ENCODE measurements around the gene TRPC4AP.
A peak's percentile ranks its signal among the peaks of the same experiment; 100 is the strongest.

The TRPC4AP gene

DNA sequence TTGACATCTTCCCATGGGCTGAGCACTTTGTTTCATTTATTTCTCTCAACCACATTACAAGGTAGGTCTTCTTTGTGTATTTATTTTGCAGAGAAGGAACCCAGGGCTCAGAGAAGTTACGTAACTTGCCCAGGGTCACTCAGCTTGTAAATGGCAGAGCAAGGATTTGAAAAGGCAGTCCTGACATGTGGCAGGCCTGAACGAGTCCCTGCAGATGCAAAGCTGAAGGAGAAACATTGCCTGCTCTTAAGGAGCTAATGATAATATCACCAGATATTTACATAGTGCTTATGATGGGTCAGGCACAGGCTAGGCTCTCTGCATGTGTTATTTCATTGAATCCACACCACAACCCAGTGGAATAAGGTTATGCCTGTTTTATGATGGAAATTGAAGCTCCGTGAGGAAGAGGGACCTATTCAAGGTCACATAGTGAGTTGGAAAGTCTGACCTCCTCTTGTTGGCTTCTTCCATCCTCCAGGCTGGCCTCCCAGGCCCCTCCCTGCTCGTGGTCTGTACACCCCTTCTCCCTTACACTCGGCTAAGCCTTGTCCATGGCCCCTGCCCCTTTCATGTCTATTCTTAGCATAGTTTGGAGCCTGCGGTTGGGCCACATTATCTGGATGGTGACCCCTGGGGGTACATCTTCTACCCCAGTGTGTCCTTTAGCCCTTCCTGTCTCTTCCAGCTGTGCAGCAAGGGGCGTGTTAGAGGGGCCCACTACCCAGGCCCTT, 124.4 kb downstream of the TRPC4AP start:
- DNase-seq (ENCODE audit: low read depth, low spot score) = no peak

GRCh38 chr20:34967421-34967820, 125.2 kb downstream of the TRPC4AP start:
- DNase-seq (ENCODE audit: low read depth, low spot score) = no peak

DNA sequence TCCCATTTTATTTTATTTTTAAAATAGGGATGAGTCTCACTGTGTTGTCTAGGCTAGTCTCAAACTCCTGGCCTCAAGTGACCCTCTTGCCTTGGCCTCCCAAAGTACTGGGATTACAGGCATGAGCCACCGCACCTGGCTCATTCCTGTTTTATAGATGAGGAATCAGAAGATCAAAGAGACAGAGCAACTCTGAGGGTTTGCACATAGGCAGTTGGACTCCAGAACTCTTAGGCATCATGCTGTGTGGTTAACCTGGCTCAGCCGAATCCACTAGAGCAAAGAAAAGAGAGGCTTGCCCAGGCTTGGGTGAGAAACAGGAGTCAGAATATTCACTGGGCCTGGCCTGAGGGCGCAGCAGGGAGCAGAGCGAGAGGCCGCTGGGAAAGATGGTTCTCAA, 127.6 kb downstream of the TRPC4AP start:
- DNase-seq (ENCODE audit: low read depth, low spot score) = peak; percentile 47

DNA sequence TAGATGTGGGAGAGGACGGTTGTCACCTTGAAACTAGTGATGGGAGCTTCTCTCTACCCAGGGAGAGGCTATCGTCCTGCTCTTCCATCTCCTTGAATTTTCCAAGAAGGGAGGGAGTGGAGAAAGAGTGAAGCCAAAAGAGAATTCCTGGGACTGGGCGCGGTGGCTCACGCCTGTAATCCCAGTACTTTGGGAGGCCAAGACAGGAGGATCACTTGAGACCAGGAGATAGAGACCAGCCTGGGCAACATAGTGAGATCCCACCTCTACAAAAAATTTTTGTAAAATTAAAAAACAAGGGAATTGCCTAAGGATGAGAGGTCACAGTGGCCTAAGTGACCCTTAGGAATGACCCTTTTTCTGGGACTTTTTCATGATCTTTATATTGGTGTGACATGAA, 128.1 kb downstream of the TRPC4AP start:
- no peak for DNase-seq (ENCODE audit: low read depth, low spot score)

DNA sequence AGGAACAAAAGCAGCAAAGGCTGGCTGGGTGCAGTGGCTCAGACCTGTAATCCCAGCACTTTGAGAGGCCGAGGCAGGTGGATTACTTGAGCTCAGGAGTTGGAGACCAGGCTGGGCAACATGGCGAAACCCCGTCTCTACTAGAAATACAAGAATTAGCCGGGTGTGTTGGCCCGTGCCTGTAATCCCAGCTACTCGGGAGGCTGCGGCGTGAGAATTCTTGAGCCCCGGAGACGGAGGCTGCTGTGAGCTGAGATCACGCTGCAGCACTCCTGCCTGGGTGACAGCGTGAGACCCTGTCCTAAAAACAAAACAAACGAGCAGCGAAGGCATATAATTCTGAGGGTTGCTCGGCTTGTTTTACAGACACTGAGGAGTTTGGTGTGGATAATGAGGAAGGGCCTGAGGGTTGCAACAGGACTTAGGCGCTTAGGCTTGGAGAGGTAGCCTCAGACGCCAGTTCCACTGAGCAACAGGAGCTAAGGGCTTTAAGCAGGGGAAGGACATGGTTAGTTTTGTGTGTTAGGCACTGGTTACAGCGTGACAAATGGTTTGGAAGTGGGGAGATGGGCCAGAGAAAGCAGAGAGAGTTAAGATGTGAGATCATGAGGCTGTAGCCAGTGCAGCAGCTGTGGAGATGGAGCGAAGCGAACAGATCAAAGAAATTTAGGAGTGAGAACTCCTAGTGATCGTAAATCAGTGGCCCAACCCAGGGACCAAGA, 135.7 kb downstream of the TRPC4AP start:
- DNase-seq (ENCODE audit: low read depth, low spot score) = peak; percentile 69

GRCh38 chr20:34956041-34956458, 136.6 kb downstream of the TRPC4AP start:
- DNase-seq (ENCODE audit: low read depth, low spot score) = no peak

GRCh38 chr20:34955231-34956040, 137.2 kb downstream of the TRPC4AP start, which contains the start of the genes GSS and MYH7B:
Gene GSS, minus strand, starts transcription at chr20:34955806. Its CDS starts 3,954 bp downstream, at chr20:34951852.
Gene MYH7B, plus strand, starts transcription at chr20:34955868. Its CDS starts 22,138 bp downstream, at chr20:34978006.
- DNase-seq (ENCODE audit: low read depth, low spot score) = peak; percentile 99

DNA sequence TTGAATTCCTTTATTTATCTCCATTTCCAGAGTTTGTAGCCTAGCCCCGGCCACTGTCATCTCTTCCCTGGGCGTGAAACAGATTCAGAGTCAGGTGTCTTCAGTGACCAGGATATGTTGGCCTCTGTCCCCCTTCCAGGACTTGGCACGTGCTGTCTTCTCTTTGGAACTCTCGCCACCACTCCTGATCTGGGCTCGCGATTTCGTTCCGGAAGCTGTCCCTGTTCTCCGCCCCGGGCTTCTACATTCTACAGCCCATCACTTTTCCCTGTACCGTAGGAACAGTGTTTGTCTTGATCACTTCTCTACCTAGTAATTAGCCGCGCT, 137.7 kb downstream of the TRPC4AP start:
- DNase-seq (ENCODE audit: low read depth, low spot score) = no peak

- no peak for DNase-seq (ENCODE audit: low read depth, low spot score)
These were observed 138.6 kb downstream of the TRPC4AP start for GRCh38 chr20:34953960-34954359.

DNA sequence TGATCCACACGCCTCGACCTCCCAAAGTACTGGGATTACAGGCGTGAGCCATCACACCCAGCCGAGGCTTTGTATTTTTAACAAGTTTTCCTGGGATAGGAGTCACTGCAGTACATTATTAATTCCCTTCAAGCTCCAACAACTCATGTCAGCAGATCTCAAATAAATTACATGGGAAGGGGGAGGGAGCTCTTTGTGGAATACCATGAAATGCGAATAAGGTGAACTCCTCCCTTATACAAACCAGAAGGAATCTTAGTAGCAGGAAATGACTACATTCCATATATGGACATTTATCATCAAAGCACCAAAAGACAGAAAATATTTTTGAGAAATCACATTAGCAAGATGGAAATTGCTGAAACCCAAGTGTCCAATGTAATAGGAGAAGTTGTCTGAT, 139.9 kb downstream of the TRPC4AP start:
- DNase-seq (ENCODE audit: low read depth, low spot score) = no peak
